ENCODE data around the gene SLC25A6. TPM values are rescaled to one million over a fixed set of nuclear protein-coding genes. Genes with fewer than 3 reads are reported as not detected.
"Not testable (repeated sequence)": the region's sequence is repeated elsewhere in the genome, so short reads cannot be mapped to it uniquely, and the experiment has no call there.

SLC25A6 gene
- polyA plus RNA-seq (2013, experiment 1 of 2; ENCODE audit: insufficient read length): 453 TPM
- polyA plus RNA-seq (2013, experiment 2 of 2; ENCODE audit: insufficient read length): 507 TPM

DNA sequence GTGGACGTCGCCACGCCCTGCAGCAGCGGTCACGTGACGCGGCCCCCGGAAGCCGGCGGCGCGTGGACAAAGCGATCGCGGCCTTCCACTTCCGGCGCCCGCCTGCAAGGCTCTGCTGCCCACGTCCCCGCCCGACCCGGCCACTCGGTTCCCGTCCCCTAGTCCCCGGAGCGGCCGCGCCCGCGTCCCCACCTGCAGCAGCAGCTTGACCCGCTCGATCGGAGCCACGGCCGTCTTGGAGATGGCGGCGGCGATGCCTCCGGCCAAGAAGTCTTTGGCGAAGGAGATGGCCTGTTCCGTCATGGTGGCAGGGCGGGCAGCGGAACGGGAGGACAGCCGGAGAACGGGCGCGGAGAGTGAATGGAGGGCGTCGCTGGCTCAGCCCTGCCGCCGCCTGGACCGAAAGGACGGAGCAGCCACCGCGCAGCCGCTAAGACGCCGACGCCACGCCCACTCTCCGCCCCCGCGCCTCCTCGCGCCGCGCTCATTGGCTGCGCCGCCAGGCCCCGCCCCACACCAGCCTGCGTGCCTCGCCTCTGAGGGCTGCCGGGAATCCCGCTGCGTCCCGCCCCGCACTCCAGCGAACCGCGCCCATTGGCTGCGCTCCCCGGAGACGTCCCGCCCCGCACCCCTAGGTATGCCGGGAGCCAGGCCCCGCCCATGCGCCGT is at the start of gene SLC25A6:
Gene SLC25A6 (minus strand): TSS at position 407 of the 669 bp plus-strand sequence. CDS start 104 bp downstream, at position 303.
- peak; percentile 96 for DNase-seq

DNA sequence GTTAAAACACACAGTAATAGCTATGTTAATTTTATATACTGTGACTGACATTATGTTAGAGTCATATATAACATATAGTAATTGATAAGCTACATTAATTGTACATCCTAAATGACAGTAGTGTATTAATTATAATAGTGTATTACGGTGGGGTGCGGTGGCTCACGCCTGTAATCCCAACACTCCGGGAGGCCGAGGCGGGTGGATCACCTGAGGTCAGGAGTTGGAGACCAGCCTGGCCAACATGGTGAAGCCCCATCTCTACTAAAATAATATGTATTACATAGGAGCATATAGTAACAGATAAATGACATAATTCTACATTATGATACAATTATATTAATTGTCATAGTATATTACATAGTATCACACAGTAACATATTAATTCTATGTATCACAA is 48.6 kb upstream of the SLC25A6 start:
- no peak for DNase-seq

DNA sequence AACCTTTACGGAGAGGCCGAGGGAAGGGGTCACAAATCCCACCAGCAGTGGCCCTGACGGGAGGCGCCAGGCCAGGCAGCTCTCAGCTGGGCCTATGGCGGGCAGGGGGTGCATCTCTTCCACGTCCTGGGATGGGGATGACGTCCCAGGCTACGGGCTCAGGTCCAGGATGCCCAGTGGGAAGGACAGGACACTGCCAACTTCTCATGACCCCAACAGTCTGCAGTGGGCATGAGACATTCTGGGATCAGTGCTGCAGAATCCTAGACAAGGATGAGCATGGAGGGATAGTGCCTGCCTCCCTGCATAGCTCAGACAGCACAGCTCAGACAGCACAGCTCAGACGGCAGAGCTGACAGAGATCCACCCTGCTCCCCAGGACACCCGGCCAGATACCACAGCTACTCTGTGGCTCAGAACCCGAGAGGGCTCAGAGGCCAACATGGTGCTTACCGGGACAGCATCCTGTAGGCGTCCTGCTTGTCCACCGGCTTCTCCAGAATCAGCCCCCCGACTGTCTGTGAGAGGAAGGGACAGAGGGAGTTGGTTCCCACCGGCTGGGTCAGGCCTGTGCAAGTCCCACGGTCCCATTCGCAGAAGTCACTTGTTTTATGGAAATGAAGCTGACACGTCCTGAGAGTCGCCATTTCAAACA is 43.5 kb upstream of the SLC25A6 start:
- no peak for DNase-seq

DNA sequence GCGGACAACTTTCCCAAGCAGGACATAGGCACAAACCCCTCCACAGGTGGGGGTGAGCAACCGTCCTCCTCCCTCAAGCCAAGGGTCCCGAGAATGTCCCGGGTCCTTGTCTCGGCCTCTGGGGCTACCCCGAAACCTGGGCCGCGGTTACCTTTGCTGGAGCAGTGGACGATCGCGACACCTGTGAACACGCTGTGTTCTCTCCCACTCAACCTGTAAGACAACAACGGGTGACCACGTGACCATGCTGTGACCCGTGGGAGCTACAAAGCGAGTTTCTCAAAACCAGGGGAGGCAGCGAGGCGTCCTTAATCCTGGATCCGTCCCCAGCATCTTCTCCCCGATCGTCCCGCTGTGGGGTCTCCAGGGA is 42.9 kb upstream of the SLC25A6 start:
- no peak for DNase-seq

DNA sequence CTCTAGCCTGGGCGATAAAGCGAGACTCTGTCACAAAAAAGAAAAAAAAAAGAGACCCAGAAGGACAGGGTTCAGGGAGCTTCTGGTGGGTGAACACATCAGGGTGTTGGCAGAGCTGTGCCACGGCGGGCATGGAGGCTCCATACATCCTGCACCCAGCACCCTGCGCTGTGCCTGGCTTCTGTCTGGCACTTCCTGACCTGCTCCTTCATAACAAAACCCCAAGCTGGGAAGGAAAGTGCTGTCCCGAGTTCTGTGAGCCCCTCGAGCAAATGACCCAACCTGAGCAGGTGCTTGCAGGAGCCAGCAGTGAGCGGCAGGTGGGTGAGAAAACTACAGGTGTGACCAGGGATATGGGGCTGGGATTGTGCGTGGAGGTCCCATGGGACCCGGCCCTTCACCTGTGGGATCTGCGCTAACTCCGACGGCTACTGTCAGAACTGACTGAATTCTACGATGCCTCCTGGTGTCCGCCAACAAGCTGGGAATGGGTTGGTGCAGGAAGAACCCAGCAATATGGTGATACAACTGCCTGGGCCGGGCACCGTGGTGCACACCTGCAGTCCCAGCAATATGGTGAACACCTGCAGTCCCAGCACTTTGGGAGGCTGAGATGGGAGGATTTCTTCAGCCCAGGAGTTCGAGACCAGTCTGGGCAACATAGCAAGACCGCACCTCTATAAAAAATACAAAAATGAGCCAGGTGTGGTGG is 41.9 kb upstream of the SLC25A6 start:
- no peak for DNase-seq

DNA sequence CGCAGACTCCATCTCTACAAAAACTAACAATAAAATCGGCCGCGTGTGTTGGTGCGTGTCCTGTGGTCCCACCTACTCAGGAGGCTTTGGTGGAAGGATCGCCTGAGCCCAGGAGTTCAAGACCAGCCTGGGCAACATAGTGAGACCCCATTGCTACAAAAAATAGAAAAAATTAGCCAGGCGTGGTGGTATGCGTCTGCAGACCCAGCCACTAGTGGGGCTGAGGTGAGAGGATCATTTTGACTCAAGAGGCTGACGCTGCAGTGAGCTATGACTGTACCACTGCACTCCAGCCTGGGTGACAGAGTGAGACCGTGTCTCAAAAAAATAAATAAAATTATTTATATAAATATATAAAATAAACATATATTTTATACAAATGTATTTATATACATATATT is 38.5 kb upstream of the SLC25A6 start:
- no peak for DNase-seq

DNA sequence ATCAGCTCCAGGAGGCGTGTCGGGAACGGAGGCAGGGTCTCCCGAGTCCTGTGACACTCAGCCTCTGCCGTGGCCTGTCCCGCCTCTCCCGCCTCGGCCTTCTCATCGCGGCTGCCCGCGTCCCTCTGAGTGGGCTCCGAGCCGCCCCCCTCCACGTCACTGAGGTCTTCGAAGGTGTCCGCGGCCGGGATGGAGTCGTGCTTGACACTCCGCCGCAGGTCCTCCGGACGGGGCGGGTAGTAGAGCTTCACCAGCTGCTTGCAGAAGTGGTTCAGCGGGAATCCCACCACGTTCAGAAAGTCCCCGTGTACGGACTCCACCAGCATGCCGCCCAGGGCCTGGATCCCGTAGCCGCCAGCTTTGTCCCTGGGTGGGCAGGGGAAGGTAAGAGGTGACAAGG is 35.8 kb upstream of the SLC25A6 start:
- no peak for DNase-seq

DNA sequence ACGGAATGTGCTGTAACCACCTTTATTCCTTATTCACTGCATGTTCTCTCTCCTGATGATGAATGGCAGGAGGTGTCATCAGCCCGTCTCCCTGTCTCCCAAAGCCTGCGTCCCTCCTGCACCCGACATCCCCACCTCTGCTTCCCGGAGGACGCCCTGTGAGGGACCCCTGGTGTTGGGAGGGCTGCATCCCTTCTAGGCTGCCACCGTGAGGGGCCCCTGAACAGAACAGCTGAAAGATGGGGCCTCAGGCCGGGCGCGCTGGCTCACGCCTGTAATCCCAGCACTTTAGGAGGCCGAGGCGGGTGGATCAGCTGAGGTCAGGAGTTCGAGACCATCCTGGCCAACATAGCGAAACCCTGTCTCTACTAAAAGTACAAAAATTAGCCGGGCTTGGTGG is 34.4 kb upstream of the SLC25A6 start:
- not testable (repeated sequence) for DNase-seq

DNA sequence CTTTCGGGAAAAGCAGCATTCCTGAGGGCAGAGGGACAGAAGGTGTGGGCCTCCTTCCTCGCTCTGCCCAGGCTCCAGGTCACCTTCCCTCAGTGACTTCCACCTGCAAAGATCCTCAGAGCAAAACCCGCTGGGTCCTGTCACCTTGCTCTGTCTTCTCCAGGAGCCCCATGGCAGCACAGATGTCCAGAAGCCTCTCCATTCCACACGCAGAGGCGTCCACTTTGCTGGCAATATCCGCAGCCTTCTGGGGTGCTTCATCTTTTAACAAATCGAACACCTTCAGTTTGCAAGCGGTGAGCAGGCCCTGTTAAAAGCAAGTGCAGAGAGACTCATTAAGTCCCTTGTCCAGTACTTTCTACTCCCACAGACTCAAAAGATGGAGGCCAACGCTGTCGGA is 33.5 kb upstream of the SLC25A6 start:
- no peak for DNase-seq

DNA sequence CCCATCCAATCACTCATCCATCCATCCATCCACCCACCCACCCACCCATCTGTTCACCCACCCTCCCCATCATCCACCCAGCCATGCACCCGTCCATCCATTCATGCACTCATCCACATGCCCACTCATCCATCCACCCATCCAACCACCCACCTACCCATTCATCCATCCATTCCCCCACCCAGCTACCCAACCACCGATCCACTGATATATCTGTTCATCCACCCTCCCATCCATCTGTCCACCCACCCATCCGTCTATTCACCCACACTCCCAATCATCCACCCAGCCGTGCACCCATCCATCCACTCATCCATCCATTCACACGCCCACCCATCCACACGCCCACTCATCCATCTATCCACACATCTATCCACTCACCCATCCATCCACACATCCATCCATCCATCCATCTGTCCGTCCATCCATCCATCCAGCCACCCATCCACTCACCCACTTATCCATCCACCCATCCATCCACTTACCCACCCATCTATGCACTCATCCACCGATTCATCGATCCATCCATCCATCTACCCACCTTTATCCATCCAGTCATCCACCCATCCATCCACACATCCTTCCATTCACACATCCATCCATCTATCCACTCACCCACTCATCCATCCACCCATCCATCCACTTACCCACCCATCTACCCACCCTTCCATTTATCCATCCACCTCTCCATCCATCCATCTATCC is 32.4 kb upstream of the SLC25A6 start:
- no peak for DNase-seq

DNA sequence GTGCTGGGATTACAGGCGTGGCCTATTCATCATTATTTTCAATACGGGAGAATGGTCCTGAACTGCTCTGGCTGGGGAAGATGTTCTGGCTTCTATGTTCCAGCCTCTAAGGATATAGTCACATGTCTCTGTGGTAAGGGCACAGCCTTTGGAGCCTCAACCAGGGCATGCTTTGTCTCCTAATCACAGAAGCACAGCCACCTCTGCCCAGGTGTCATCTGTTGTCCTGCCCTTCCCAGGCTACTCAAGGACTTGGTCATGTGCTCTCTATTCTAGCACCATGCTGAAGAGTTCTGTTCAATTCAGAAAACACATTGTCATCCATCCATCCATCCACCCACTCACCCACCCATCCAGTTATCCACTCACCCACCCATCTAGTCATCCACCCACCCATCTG is 31.3 kb upstream of the SLC25A6 start:
- no peak for DNase-seq

DNA sequence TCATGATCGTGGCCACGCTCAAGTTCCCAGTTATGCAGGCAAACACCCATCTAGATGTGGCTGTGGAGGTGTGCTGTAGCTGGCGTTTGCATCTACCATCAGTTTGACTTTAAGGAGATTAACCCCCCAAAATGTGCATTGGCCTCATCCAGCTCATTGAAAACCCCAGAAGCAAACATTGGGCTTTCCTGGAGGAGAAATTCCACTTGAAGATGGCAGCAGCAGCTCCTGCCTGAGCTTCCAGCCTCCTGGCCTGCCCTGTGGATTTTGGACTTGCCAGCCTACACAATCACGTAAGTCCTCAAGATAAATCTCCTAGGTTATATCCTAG is 30.2 kb upstream of the SLC25A6 start:
- no peak for DNase-seq

DNA sequence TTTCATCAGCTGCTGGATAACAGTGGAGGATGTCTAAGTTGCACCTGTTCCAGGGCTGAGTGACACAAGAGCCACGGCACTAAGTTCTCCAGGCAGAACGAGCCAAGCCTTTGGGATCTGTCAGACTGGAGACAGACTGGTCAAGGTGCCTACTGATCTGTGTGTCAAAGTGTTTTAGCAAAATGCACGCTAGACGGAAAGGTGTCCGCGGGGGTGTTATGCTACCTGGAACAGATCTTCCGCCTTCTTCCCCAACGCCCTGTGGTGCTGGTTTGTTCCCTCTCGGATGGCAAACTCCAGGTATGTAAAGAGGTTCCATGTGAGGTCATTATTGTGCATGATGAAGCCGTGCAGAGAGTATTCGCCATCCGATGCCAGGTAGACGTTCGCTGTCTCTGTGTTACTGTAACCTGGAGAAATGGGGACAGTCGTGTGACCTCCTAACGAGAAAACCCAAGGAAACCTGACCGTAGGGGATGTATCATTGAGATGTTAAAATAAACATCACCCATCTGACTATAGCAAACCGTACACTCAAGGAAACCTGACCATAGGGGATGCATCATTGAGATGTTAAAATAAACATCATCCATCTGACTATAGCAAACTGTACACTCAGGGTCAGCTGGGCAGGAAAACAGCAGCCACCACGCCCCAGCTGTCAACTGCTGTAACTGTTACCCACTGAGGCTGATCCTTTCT is 29.7 kb upstream of the SLC25A6 start:
- no peak for DNase-seq

DNA sequence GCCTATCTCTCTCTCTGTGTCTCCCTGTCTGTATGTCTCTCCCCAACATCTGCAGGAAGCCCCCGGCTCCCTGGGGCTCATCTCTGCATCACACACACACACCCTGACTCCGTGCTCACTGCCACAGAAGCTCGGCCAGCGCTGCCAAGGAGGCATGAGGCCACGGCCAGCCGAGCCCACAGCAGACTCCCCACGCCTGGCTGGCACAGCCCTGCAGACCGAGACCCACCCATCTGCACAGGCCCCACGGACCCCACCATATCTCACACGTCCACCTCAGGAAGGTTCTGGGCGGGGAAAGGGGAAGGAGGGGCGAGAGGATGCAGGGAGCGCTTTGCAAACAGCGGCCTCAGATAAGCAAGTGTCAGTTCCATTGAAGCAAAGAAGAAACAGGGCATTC is 28.5 kb upstream of the SLC25A6 start:
- DNase-seq: no peak

DNA sequence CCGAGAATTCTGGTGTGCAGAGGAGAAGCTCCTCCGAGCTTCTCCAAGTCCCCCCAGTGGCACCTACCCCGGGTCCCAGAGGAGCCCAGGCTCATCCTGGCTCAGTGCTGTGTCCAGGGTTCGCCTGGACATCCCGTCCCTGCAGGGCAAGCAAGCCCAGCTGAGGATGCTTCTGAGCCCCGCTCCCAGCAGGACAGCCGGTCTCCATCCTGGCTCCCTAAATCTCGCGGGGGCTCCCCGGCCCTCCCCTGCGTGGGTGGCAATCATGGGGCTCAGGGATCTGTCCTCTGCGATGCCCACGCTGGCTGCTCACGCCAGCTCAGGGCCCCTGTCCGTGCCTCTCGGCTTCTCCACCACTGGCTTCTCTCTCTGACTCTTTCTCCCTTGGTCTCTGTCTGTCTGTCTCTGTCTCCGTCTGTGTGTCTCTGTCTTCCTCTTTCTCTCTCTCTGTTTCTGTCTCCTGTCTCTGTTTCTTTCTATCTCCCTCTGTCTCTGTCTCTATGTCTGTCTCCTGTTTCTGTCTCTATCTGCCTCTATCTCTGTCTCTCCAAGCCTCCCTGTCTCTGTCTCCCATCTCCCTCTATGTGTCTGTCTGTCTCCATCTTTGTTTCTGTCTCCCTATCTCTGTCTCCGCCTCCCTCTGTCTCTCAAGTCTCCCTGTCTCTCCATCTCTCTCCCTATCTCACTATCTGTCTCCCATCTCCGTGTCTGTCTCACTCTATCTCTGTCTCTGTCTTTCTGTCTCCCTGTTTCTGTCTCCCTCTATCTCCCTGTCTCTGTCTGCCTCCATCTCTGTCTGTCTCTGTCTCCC is 27.8 kb upstream of the SLC25A6 start:
- DNase-seq: no peak

DNA sequence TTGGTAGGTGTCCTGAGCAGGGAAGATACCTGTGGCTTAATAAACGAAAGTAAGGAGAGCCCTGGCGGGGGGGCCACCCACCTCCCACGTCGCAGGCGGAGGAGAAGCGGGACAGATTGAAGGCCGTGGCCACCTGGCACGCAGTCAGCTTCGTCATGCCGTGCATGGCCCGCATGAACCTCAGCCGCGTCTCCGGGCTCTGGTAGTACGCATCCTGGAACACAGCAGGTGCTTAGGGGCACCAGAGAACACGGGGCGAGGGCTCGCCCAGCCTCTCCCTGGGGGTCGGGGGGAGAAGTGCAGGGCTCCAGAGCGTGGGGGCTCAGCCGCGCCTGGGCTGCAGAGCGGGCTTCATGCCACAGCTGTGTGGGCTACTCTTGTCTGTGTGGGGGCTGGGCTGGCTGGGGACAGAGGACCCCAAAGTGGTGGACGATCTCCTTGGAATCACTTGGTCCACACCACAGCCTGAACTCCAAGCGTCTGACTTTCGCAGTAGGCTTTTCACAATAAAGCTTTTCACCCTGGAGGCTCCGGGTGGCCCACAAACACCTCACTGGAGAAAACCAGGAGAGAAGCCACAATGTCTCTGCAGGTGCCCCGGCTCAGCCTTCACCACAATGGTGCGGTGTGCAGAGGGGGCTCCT is 27.1 kb upstream of the SLC25A6 start:
- no peak for DNase-seq

DNA sequence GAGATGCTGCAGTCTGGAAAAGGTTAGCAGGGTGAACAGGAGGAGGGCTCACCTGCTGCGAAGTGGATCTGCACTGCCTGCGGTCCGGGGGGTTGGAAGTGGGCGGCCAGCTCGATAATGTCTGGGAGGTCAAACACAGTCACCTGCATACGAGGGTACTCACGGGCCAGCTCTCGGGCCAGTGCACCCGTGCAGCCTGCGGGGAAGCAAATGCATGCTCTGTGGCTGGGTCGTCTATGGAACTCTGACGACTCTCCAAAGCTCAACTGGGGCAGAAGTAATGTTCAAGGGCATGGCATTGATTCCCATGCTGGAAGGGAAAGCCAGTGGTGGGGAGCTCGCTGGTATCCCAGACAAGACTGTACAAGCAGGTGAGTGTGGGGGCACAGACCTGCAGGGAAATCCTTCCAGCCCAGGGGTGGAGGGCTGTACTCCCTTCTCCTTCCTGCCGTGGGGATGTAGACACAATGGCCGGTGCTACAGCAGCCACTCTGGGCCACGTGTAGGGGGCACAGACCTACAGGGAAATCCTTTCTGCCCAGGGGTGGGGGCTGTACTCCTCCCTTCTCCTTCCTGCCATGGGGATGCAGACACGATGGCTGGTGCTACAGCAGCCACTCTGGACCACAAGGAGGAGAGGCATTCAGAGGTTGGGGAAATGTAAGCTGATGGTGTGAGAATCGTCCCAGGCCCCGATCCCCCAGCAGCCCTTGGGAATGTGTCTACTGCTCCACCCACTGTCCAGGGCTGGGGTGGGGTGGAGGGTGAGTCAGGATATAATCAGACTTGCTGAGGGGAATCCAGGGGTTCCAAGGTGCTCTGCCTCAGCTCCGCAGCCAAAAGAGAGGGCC is 26.2 kb upstream of the SLC25A6 start:
- no peak for DNase-seq

DNA sequence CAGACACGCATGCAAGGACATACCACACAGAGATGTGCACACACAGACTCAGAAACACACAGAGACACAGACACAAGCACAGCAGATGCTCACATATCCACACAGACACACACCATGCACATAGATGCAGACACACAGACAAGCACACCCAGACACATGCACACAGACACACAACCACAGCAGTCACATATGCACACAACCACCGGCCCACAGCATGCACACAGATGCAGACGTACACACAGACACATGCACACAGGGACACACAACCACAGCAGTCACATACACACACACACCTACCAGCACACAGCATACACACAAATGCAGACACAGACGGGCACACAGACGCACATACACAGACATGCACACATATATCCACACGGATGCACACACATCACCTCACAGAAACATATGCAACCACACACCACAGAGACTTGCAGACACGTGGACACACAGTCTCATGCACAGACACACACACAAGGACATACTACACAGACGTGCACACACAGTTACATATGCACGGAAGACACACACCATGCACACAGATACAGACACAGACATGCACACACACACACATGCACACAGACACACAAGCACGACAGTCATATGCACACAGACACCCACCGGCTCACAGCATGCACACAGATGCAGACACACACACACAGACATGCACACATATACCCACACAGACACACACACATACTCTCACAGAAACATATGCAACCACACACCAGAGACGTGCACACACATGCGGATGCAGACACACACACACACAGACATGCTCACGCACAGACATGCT is 25.2 kb upstream of the SLC25A6 start:
- DNase-seq: no peak

DNA sequence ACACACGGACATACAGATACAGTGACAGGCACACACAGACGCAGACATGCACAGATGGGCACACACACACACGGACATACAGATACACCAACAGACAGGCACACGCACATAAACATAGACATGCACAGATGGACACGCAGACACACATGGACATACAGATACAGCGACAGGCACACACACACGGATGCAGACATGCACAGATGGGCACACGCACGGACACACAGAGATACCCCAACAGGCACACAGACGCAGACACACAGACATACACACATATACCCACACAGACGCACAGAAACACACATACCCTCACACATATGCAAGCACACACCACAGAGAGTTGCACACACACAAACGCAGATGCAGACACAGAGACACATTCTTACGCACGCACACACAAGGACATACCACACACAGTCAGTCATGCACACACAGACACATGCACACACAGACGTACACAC is 24.4 kb upstream of the SLC25A6 start:
- DNase-seq: no peak
